ENCODE measurements around the gene HTR4. TPM values are rescaled to one million over a fixed set of nuclear protein-coding genes. Genes with fewer than 3 reads are reported as not detected.

The HTR4 gene
- total and polyA plus RNA-seq, 5 donors = 1.3 to 9.1 (median 8.2) TPM

Other genes with a start within 250 kb of the HTR4 start
- 1 to 10 TPM; 5.0 to 9.2 (median 7.9) TPM for gene ADRB2, start 172.1 kb upstream of the HTR4 start, total RNA-seq
- 2.4 TPM for gene ADRB2, start 172.1 kb upstream of the HTR4 start, polyA plus RNA-seq